ENCODE data around the gene ADSS2. TPM values are rescaled to one million over a fixed set of nuclear protein-coding genes. Genes with fewer than 3 reads are reported as not detected.

ADSS2 gene
- total and polyA plus RNA-seq, 2 donors, result 40.4 to 43.0 TPM

DNA sequence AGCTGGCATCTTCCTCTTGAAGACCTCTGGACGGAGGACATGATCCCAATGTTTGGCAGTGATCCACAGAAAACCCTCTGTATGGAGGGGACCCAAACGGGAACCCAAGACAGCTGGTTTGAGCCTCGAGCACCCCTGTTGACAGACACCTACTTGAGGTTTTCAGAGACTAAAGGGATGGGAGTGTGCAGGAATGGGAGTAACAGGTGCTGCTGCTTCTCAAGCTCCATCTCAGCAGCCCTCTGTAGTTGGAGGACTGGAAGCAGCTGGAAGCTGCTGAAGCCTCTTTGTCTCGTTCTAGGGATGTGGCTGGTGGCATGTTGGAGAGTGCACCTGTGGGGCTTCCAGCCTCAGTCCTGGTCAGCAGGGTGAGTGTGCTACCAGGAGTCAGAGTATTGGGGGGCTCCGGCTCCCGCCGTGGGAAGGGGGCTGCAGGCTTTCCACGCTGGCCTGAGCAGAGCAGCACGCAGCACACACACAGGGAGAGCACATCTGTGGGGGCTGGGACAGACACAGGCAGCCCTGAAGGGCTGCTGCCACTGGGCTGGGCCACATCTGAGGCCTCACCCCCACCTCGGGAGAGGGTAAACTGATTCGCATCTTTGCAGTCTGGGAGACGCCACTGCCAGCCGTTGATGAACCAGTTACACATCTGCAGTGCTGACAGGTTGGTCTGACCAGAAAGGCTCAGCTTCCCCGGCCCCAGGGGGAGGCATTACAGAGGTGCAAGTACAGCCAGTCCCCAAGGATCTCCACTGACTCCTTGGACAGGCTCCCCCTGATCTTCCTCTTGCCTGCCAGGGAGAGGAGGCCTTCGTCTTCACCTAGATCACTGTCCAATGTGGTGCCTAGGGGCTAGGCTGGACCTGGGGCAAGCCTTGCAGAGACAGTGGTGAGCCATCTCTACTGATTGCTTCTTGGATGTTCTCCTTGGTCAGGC, 56.6 kb downstream of the ADSS2 start:
- DNase-seq (ENCODE audit: low read depth in 6 of 9, low spot score in 9 of 9), result no peak
- 90% methylated on average over 15 of the region's 15 CpGs for WGBS
- Histone ChIP-seq H3K4me1 (ENCODE audit: control insufficient read depth in 2 of 2, insufficient read depth in 2 of 2, low read length in 2 of 2) (peaks cover 0 to 16% of the 10 kb centered on the region in 2 donors), H3K4me3 (ENCODE audit: low read length in 2 of 2) (no peak overlapping the region), H3K9me3 (ENCODE audit: control insufficient read depth in 2 of 2, insufficient read depth in 1 of 2, low read length in 1 of 2) (no peaks in the 10 kb centered on the region), H3K36me3 (ENCODE audit: control insufficient read depth in 2 of 2, insufficient read depth in 2 of 2, low read length in 1 of 2) (no peaks in the 10 kb centered on the region), H3K27me3 (ENCODE audit: control insufficient read depth in 2 of 2, insufficient read depth in 1 of 2, low read length in 1 of 2) (no peaks in the 10 kb centered on the region), H3K27ac (ENCODE audit: low read depth in 1 of 2, low read length in 1 of 2) (no peak overlapping the region)

- Histone ChIP-seq H3K27ac (ENCODE audit: low read depth in 1 of 2, low read length in 1 of 2) (no peak overlapping the region), H3K4me1 (ENCODE audit: control insufficient read depth in 2 of 2, insufficient read depth in 2 of 2, low read length in 2 of 2) (peaks cover 0 to 16% of the 10 kb centered on the region in 2 donors), H3K36me3 (ENCODE audit: control insufficient read depth in 2 of 2, insufficient read depth in 2 of 2, low read length in 1 of 2) (no peaks in the 10 kb centered on the region), H3K9me3 (ENCODE audit: control insufficient read depth in 2 of 2, insufficient read depth in 1 of 2, low read length in 1 of 2) (no peaks in the 10 kb centered on the region), H3K27me3 (ENCODE audit: control insufficient read depth in 2 of 2, insufficient read depth in 1 of 2, low read length in 1 of 2) (no peaks in the 10 kb centered on the region), H3K4me3 (ENCODE audit: low read length in 2 of 2) (no peak overlapping the region)
- no peak for DNase-seq (ENCODE audit: low read depth in 6 of 9, low spot score in 9 of 9)
- 85% methylated on average over 4 of the region's 4 CpGs for WGBS
Measured at GRCh38 chr1:244394346-244394745, 57.4 kb downstream of the ADSS2 start.

DNA sequence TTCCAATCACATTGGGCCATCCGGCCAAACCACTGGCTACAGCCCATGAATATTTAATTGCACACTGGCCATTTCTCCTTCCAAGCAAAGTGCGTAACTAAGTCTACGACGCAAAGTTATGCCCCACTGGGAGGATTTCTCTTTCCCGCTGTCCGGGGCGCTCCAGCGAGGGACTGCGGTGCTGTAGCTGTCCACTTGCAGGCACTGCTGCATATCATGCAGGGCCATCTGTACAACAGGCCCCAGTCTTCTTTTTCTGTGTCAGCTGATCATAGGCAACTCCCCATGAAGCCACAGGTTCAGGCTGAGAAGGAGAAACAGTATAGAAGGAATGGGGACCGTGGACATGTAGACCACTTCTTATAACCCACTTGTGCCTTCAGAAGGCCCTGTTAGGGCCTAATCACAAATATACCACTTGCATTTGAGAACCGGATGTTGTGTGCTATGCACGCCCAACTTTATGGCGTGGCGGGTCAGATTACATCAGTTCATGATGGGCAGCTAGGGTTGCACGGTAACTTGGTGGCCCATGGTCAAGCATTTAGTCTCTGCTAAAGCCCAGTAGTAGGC, 58.0 kb downstream of the ADSS2 start:
- H3K36me3 ChIP-seq (ENCODE audit: control insufficient read depth in 2 of 2, insufficient read depth in 2 of 2, low read length in 1 of 2), result no peaks in the 10 kb centered on the region
- no peaks in the 10 kb centered on the region for H3K9me3 ChIP-seq (ENCODE audit: control insufficient read depth in 2 of 2, insufficient read depth in 1 of 2, low read length in 1 of 2)
- H3K4me3 ChIP-seq (ENCODE audit: low read length in 2 of 2), result no peak overlapping the region
- H3K27ac ChIP-seq (ENCODE audit: low read depth in 1 of 2, low read length in 1 of 2), result no peak overlapping the region
- WGBS, result 98% methylated on average over 15 of the region's 15 CpGs
- H3K4me1 ChIP-seq (ENCODE audit: control insufficient read depth in 2 of 2, insufficient read depth in 2 of 2, low read length in 2 of 2), result peaks cover 0 to 16% of the 10 kb centered on the region in 2 donors
- DNase-seq (ENCODE audit: low read depth in 6 of 9, low spot score in 9 of 9), result no peak
- H3K27me3 ChIP-seq (ENCODE audit: control insufficient read depth in 2 of 2, insufficient read depth in 1 of 2, low read length in 1 of 2), result no peaks in the 10 kb centered on the region

GRCh38 chr1:244391761-244392160, 59.9 kb downstream of the ADSS2 start:
- H3K27ac ChIP-seq (ENCODE audit: low read depth in 1 of 2, low read length in 1 of 2), result no peak overlapping the region
- no peaks in the 10 kb centered on the region for H3K36me3 ChIP-seq (ENCODE audit: control insufficient read depth in 2 of 2, insufficient read depth in 2 of 2, low read length in 1 of 2)
- WGBS, result 97% methylated on average over 5 of the region's 5 CpGs
- H3K9me3 ChIP-seq (ENCODE audit: control insufficient read depth in 2 of 2, insufficient read depth in 1 of 2, low read length in 1 of 2), result no peaks in the 10 kb centered on the region
- H3K4me1 ChIP-seq (ENCODE audit: control insufficient read depth in 2 of 2, insufficient read depth in 2 of 2, low read length in 2 of 2), result peaks cover 0 to 13% of the 10 kb centered on the region in 2 donors
- H3K4me3 ChIP-seq (ENCODE audit: low read length in 2 of 2), result no peak overlapping the region
- no peak for DNase-seq (ENCODE audit: low read depth in 6 of 9, low spot score in 9 of 9)
- no peaks in the 10 kb centered on the region for H3K27me3 ChIP-seq (ENCODE audit: control insufficient read depth in 2 of 2, insufficient read depth in 1 of 2, low read length in 1 of 2)

DNA sequence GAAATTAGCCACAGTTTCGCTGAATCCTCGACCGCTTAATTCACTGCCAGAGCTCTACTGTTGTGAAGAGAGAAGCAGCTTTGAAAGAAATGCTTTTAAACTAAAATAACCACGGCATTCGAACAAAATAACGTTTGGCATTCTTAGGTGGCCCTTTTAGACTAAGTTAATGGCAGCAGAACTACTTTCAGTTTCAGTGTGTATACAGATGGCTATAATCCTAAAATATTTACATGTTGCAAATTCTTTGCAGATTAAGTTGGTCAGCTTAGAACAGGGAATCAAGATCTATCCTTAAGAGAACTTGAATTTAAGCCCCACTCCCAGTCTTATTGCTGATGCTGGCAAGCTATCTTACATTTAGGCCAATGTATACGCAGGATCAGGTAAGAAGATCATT, 62.7 kb downstream of the ADSS2 start:
- Histone ChIP-seq H3K27ac (ENCODE audit: low read depth in 1 of 2, low read length in 1 of 2) (no peak overlapping the region), H3K9me3 (ENCODE audit: control insufficient read depth in 2 of 2, insufficient read depth in 1 of 2, low read length in 1 of 2) (no peaks in the 10 kb centered on the region), H3K4me3 (ENCODE audit: low read length in 2 of 2) (no peak overlapping the region), H3K4me1 (ENCODE audit: control insufficient read depth in 2 of 2, insufficient read depth in 2 of 2, low read length in 2 of 2) (no peaks in the 10 kb centered on the region), H3K36me3 (ENCODE audit: control insufficient read depth in 2 of 2, insufficient read depth in 2 of 2, low read length in 1 of 2) (no peaks in the 10 kb centered on the region), H3K27me3 (ENCODE audit: control insufficient read depth in 2 of 2, insufficient read depth in 1 of 2, low read length in 1 of 2) (no peaks in the 10 kb centered on the region)
- no peak for DNase-seq (ENCODE audit: low read depth in 6 of 9, low spot score in 9 of 9)
- 87% methylated on average over 7 of the region's 7 CpGs for WGBS

GRCh38 chr1:244387415-244387814, 64.3 kb downstream of the ADSS2 start:
- no peak overlapping the region for H3K4me3 ChIP-seq (ENCODE audit: low read length in 2 of 2)
- no peaks in the 10 kb centered on the region for H3K9me3 ChIP-seq (ENCODE audit: control insufficient read depth in 2 of 2, insufficient read depth in 1 of 2, low read length in 1 of 2)
- 95% methylated on average over 1 of the region's 1 CpG for WGBS
- no peaks in the 10 kb centered on the region for H3K36me3 ChIP-seq (ENCODE audit: control insufficient read depth in 2 of 2, insufficient read depth in 2 of 2, low read length in 1 of 2)
- no peaks in the 10 kb centered on the region for H3K27me3 ChIP-seq (ENCODE audit: control insufficient read depth in 2 of 2, insufficient read depth in 1 of 2, low read length in 1 of 2)
- no peak for DNase-seq (ENCODE audit: low read depth in 6 of 9, low spot score in 9 of 9)
- no peak overlapping the region for H3K27ac ChIP-seq (ENCODE audit: low read depth in 1 of 2, low read length in 1 of 2)
- no peaks in the 10 kb centered on the region for H3K4me1 ChIP-seq (ENCODE audit: control insufficient read depth in 2 of 2, insufficient read depth in 2 of 2, low read length in 2 of 2)

DNA sequence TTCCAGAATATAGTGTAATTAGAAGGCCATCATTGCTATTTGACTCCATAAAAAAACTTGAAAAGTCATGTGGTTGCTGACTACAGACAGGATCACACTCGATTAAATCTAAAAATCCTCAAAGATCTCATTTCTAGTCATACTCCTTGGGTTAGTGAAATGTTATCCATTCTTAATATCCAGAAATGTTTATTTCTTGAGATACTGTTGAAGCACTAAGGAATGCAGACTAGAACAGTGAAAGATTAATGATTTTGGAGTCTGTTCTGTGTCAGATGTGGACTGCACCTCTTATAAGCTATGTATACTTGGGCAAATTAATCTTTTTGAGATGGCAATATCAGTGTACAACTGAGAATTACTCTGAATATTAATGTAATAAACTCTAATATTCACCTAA, 65.1 kb downstream of the ADSS2 start:
- Histone ChIP-seq H3K4me1 (ENCODE audit: control insufficient read depth in 2 of 2, insufficient read depth in 2 of 2, low read length in 2 of 2) (no peaks in the 10 kb centered on the region), H3K4me3 (ENCODE audit: low read length in 2 of 2) (no peak overlapping the region), H3K27me3 (ENCODE audit: control insufficient read depth in 2 of 2, insufficient read depth in 1 of 2, low read length in 1 of 2) (no peaks in the 10 kb centered on the region), H3K36me3 (ENCODE audit: control insufficient read depth in 2 of 2, insufficient read depth in 2 of 2, low read length in 1 of 2) (no peaks in the 10 kb centered on the region), H3K9me3 (ENCODE audit: control insufficient read depth in 2 of 2, insufficient read depth in 1 of 2, low read length in 1 of 2) (no peaks in the 10 kb centered on the region), H3K27ac (ENCODE audit: low read depth in 1 of 2, low read length in 1 of 2) (no peak overlapping the region)
- 95% methylated on average over 1 of the region's 1 CpG for WGBS
- DNase-seq (ENCODE audit: low read depth in 6 of 9, low spot score in 9 of 9), result no peak

GRCh38 chr1:244384066-244384465, 67.6 kb downstream of the ADSS2 start:
- no peaks in the 10 kb centered on the region for H3K9me3 ChIP-seq (ENCODE audit: control insufficient read depth in 2 of 2, insufficient read depth in 1 of 2, low read length in 1 of 2)
- no peaks in the 10 kb centered on the region for H3K27me3 ChIP-seq (ENCODE audit: control insufficient read depth in 2 of 2, insufficient read depth in 1 of 2, low read length in 1 of 2)
- 92% methylated on average over 3 of the region's 3 CpGs for WGBS
- H3K4me3 ChIP-seq (ENCODE audit: low read length in 2 of 2), result no peak overlapping the region
- no peaks in the 10 kb centered on the region for H3K4me1 ChIP-seq (ENCODE audit: control insufficient read depth in 2 of 2, insufficient read depth in 2 of 2, low read length in 2 of 2)
- DNase-seq (ENCODE audit: low read depth in 6 of 9, low spot score in 9 of 9), result no peak
- H3K36me3 ChIP-seq (ENCODE audit: control insufficient read depth in 2 of 2, insufficient read depth in 2 of 2, low read length in 1 of 2), result no peaks in the 10 kb centered on the region
- H3K27ac ChIP-seq (ENCODE audit: low read depth in 1 of 2, low read length in 1 of 2), result no peak overlapping the region

DNA sequence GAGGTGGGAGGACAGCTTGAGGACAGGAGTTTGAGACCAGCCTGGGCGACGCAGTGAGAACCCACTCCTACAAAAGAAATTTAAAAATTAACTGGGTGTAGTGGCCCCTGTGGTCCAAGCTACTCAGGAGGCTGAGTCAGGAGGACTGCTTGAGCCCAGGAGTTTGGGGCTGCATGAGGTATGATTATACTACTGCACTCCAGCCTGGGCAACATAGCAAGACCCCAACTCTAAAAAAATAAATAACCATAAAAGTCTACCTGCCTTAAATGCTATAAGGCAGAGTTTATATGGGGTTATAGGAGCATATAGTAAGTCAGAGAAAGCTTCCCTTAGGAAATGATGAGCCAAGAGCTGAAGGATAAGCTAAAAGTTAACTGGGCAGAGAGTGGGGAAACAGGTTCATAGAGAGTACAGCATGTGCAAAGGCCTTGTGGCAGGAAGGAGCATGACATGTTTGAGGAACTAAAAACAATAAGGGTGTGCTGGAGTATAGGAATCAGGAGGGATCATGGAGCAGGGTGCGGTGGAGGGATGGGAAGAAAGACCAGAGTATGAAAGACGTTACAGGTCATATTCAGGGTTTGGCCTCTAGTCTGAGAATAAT, 68.3 kb downstream of the ADSS2 start:
- H3K9me3 ChIP-seq (ENCODE audit: control insufficient read depth in 2 of 2, insufficient read depth in 1 of 2, low read length in 1 of 2), result no peaks in the 10 kb centered on the region
- no peaks in the 10 kb centered on the region for H3K4me1 ChIP-seq (ENCODE audit: control insufficient read depth in 2 of 2, insufficient read depth in 2 of 2, low read length in 2 of 2)
- 88% methylated on average over 4 of the region's 4 CpGs for WGBS
- no peaks in the 10 kb centered on the region for H3K27me3 ChIP-seq (ENCODE audit: control insufficient read depth in 2 of 2, insufficient read depth in 1 of 2, low read length in 1 of 2)
- DNase-seq (ENCODE audit: low read depth in 6 of 9, low spot score in 9 of 9), result no peak
- no peaks in the 10 kb centered on the region for H3K36me3 ChIP-seq (ENCODE audit: control insufficient read depth in 2 of 2, insufficient read depth in 2 of 2, low read length in 1 of 2)
- H3K4me3 ChIP-seq (ENCODE audit: low read length in 2 of 2), result no peak overlapping the region
- H3K27ac ChIP-seq (ENCODE audit: low read depth in 1 of 2, low read length in 1 of 2), result no peak overlapping the region

All from thymus (tissue), 11 donors.